ENCODE measurements around the gene TEX52.

GRCh38 chr12:2864198-2864597 is 7.4 kb upstream of the TEX52 start:
- TF ChIP-seq TEAD4 (IDR thresholded peaks at IDR 0.05) (no peak), TAF1 (IDR thresholded peaks at IDR 0.05; ENCODE audit: low read depth) (no peak), REST (IDR thresholded peaks at IDR 0.05; ENCODE audit: low read depth) (no peak), CREB1 (IDR thresholded peaks at IDR 0.05; ENCODE audit: low read depth) (no peak), RAD21 (IDR thresholded peaks at IDR 0.05; ENCODE audit: low read depth) (no peak), YY1 (IDR thresholded peaks at IDR 0.05; ENCODE audit: low read depth) (no peak), FOXM1 (IDR thresholded peaks at IDR 0.05; ENCODE audit: borderline replicate concordance, low read depth) (no peak), TCF12 (IDR thresholded peaks at IDR 0.05; ENCODE audit: low read depth) (no peak), EP300 (IDR thresholded peaks at IDR 0.05; ENCODE audit: borderline replicate concordance) (no peak), MAX (IDR thresholded peaks at IDR 0.05) (no peak), CEBPB (IDR thresholded peaks at IDR 0.05) (no peak), USF1 (IDR thresholded peaks at IDR 0.05) (no peak), NFIC (IDR thresholded peaks at IDR 0.05) (no peak), EGR1 (IDR thresholded peaks at IDR 0.05) (no peak)

Data from Ishikawa (cell line).